GM23338 (cell line): ENCODE data around the gene PLEKHO1. TPM values are rescaled to one million over a fixed set of nuclear protein-coding genes. Genes with fewer than 3 reads are reported as not detected.

Experiments
- ATAC-seq: fragments of 200-7000 bp; cut with Tn5 transposase; 3 replicates; pipeline ENCODE4 v1.9.1; 2020
- DNase-seq: peaks from one replicate; pipeline ENCODE4 v3.0.0-alpha.2; 2015; ENCODE audit warnings: low spot score
- H2AFZ ChIP-seq: fragments of 200-600 bp; sonication (generic); 2 replicates; pipeline ENCODE4 v1.8.0; 2016; ENCODE audit warnings: antibody characterized with exemption, mild to moderate bottlenecking, moderate library complexity
- H3F3A ChIP-seq: fragments of 200-600 bp; sonication (generic); replicated peaks from 2 replicates; pipeline ENCODE4 v1.8.0; 2017; ENCODE audit warnings: antibody characterized with exemption, mixed run types, low read depth
- H3K27ac ChIP-seq: fragments of 200-600 bp; sonication (generic); 2 replicates; pipeline ENCODE4 v1.6.1; 2016; ENCODE audit warnings: low read depth
- H3K27me3 ChIP-seq: fragments of 200-600 bp; sonication (generic); 2 replicates; pipeline ENCODE4 v1.8.0; 2016; ENCODE audit warnings: mild to moderate bottlenecking, mixed run types, moderate library complexity; ENCODE audit not compliant: insufficient read depth
- H3K36me3 ChIP-seq: fragments of 200-600 bp; sonication (generic); 2 replicates; pipeline ENCODE4 v1.8.0; 2016; ENCODE audit warnings: mild to moderate bottlenecking; ENCODE audit not compliant: insufficient read depth
- H3K4me1 ChIP-seq: fragments of 200-600 bp; sonication (generic); 2 replicates; pipeline ENCODE4 v1.8.0; 2016; ENCODE audit warnings: mild to moderate bottlenecking, moderate library complexity; ENCODE audit not compliant: insufficient read depth
- H3K4me2 ChIP-seq: fragments of 200-600 bp; sonication (generic); 2 replicates; pipeline ENCODE4 v1.7.1; 2017; ENCODE audit warnings: mixed run types
- H3K4me3 ChIP-seq: fragments of 200-600 bp; sonication (generic); 2 replicates; pipeline ENCODE4 v1.6.1; 2016; ENCODE audit warnings: mixed run types
- H3K79me2 ChIP-seq: fragments of 200-600 bp; sonication (generic); replicated peaks from 2 replicates; pipeline ENCODE4 v1.8.0; 2017; ENCODE audit warnings: mild to moderate bottlenecking; ENCODE audit not compliant: insufficient read depth
- H3K9me2 ChIP-seq: fragments of 200-600 bp; sonication (generic); 2 replicates; pipeline ENCODE4 v1.8.0; 2017; ENCODE audit not compliant: insufficient read depth
- H4K20me1 ChIP-seq: fragments of 200-600 bp; sonication (generic); replicated peaks from 2 replicates; pipeline ENCODE4 v1.8.0; 2017; ENCODE audit warnings: mild to moderate bottlenecking; ENCODE audit not compliant: insufficient read depth
- H3K27ac Mint-ChIP-seq: 2 replicates; pipeline ENCODE4 v1.8.0; 2020; ENCODE audit warnings: inconsistent platforms, mild to moderate bottlenecking, moderate library complexity, mixed read lengths
- H3K27me3 Mint-ChIP-seq: 3 replicates; pipeline ENCODE4 v1.8.0; 2022; ENCODE audit warnings: low read depth, mild to moderate bottlenecking, moderate library complexity, mixed read lengths, inconsistent platforms; ENCODE audit not compliant: insufficient read depth, poor library complexity
- H3K36me3 Mint-ChIP-seq: 3 replicates; pipeline ENCODE4 v1.8.0; 2021; ENCODE audit warnings: low read depth, mild to moderate bottlenecking, inconsistent platforms, moderate library complexity, mixed read lengths
- H3K4me1 Mint-ChIP-seq: 3 replicates; pipeline ENCODE4 v1.8.0; 2020; ENCODE audit warnings: mild to moderate bottlenecking, inconsistent platforms, mixed read lengths
- H3K4me3 Mint-ChIP-seq: 3 replicates; pipeline ENCODE4 v1.8.0; 2021; ENCODE audit warnings: moderate library complexity, mild to moderate bottlenecking, inconsistent platforms, mixed read lengths
- H3K9me3 Mint-ChIP-seq: 3 replicates; pipeline ENCODE4 v1.8.0; 2020; ENCODE audit warnings: moderate library complexity, mild to moderate bottlenecking, inconsistent platforms, mixed read lengths
- CREB1 ChIP-seq: fragments of 250-450 bp; sonication (Bioruptor Pico); IDR thresholded peaks from 2 replicates; pipeline ENCODE4 v1.5.0; 2020; ENCODE audit warnings: low read depth, mild to moderate bottlenecking, moderate library complexity
- ETS1 ChIP-seq: IDR thresholded peaks from 2 replicates; pipeline ENCODE4 v1.6.1; 2016; ENCODE audit warnings: antibody characterized with exemption
- EZH2 ChIP-seq: fragments of 200-600 bp; sonication (generic); IDR thresholded peaks from one replicate; pipeline ENCODE4 v1.8.0; 2017; ENCODE audit warnings: antibody characterized with exemption, mild to moderate bottlenecking, low read depth; ENCODE audit not compliant: unreplicated experiment
- EZH2phosphoT487 ChIP-seq: fragments of 200-600 bp; sonication (generic); IDR thresholded peaks from one replicate; pipeline ENCODE4 v1.8.1; 2018; ENCODE audit warnings: antibody characterized with exemption; ENCODE audit not compliant: unreplicated experiment
- JUNB ChIP-seq: IDR thresholded peaks from one replicate; pipeline ENCODE4 v1.6.1; 2016; ENCODE audit warnings: antibody characterized with exemption; ENCODE audit not compliant: unreplicated experiment
- NANOG ChIP-seq: IDR thresholded peaks from 2 replicates; pipeline ENCODE4 v1.6.1; 2016; ENCODE audit warnings: antibody characterized with exemption, borderline replicate concordance
- POLR2AphosphoS5 ChIP-seq: IDR thresholded peaks from 2 replicates; pipeline ENCODE4 v1.6.1; 2016; ENCODE audit warnings: antibody characterized with exemption, low read depth
- REST ChIP-seq: IDR thresholded peaks from one replicate; pipeline ENCODE4 v1.6.1; 2018; ENCODE audit warnings: antibody characterized with exemption; ENCODE audit not compliant: unreplicated experiment
- STAT1 ChIP-seq: IDR thresholded peaks from one replicate; pipeline ENCODE4 v1.6.1; 2016; ENCODE audit warnings: antibody characterized with exemption; ENCODE audit not compliant: unreplicated experiment
- ZNF114 ChIP-seq: fragments of 250-450 bp; sonication (Bioruptor Pico); IDR thresholded peaks from 2 replicates; pipeline ENCODE4 v1.5.0; 2020; ENCODE audit warnings: mild to moderate bottlenecking, moderate library complexity
- ZNF331 ChIP-seq: fragments of 250-450 bp; sonication (Bioruptor Pico); IDR thresholded peaks from 2 replicates; pipeline ENCODE4 v1.5.0; 2020; ENCODE audit warnings: low read depth, mild to moderate bottlenecking, moderate library complexity
- ZNF462 ChIP-seq: fragments of 250-450 bp; sonication (Bioruptor Pico); IDR thresholded peaks from 2 replicates; pipeline ENCODE4 v1.5.0; 2020; ENCODE audit warnings: mild to moderate bottlenecking, moderate library complexity
- polyA plus RNA-seq: library from polyadenylated mRNA; unstranded; fragments of >200 nt; fragmentation: Nextera tagmentation; extraction: Ambion mirVana; gene quantifications from 2 replicates; pipeline ENCODE4 v1.2.1, GENCODE V29; 2016
- total RNA-seq: library from RNA; depleted of rRNA; stranded (reverse); fragments of >200 nt; shearing (Covaris generic); gene quantifications from 2 replicates; pipeline ENCODE4 v1.2.3, GENCODE V29; 2014
- TF ChIP-seq, protein P1 (sequence below), 2 experiments: fragments of 200-600 bp in 1 of 2; sonication (generic) in 1 of 2; conservative IDR thresholded peaks; 2 replicates each; pipeline versions ENCODE4 v1.5.1 to v1.6.1; 2016 to 2017; ENCODE audit warnings: antibody characterized with exemption in 2 of 2, low read depth in 2 of 2, mild to moderate bottlenecking in 2 of 2, moderate library complexity in 1 of 2

The PLEKHO1 gene
- total and polyA plus RNA-seq, 2 experiments from 2014 or later: 34.3 to 36.7 TPM

- Histone ChIP-seq H2AFZ (no peak overlapping the region), H3K79me2 (no peaks in the 10 kb centered on the region), H3F3A (no peaks in the 10 kb centered on the region), H4K20me1 (no peaks in the 10 kb centered on the region), H3K4me2 (no peak overlapping the region), H3K36me3 (no peaks in the 10 kb centered on the region), H3K4me1 (no peaks in the 10 kb centered on the region), H3K4me3 (no peak overlapping the region), H3K27ac (no peak overlapping the region), H3K9me2 (no peaks in the 10 kb centered on the region), H3K27me3 (no peaks in the 10 kb centered on the region)
- TF ChIP-seq CREB1 (CRISPR knock-in tag) (no peak), ZNF331 (CRISPR knock-in tag) (no peak), EZH2 (no peak), NANOG (no peak), STAT1 (no peak), EZH2phosphoT487 (no peak), ZNF462 (CRISPR knock-in tag) (no peak), ZNF114 (CRISPR knock-in tag) (no peak), REST (no peak), ETS1 (no peak), JUNB (no peak), POLR2AphosphoS5 (no peak)
- TF ChIP-seq, protein P1, sequence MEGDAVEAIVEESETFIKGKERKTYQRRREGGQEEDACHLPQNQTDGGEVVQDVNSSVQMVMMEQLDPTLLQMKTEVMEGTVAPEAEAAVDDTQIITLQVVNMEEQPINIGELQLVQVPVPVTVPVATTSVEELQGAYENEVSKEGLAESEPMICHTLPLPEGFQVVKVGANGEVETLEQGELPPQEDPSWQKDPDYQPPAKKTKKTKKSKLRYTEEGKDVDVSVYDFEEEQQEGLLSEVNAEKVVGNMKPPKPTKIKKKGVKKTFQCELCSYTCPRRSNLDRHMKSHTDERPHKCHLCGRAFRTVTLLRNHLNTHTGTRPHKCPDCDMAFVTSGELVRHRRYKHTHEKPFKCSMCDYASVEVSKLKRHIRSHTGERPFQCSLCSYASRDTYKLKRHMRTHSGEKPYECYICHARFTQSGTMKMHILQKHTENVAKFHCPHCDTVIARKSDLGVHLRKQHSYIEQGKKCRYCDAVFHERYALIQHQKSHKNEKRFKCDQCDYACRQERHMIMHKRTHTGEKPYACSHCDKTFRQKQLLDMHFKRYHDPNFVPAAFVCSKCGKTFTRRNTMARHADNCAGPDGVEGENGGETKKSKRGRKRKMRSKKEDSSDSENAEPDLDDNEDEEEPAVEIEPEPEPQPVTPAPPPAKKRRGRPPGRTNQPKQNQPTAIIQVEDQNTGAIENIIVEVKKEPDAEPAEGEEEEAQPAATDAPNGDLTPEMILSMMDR (conservative IDR thresholded peaks at IDR 0.05; ENCODE audit: low read depth in 2 of 2): no peak
- ATAC-seq: no peak
- H3K36me3 Mint-ChIP-seq: no peaks in the 10 kb centered on the region
- H3K9me3 Mint-ChIP-seq: no peaks in the 10 kb centered on the region
- no peaks in the 10 kb centered on the region for H3K27me3 Mint-ChIP-seq
- no peak overlapping the region for H3K4me3 Mint-ChIP-seq
- no peaks in the 10 kb centered on the region for H3K4me1 Mint-ChIP-seq
- H3K27ac Mint-ChIP-seq: no peak overlapping the region
- no peak for DNase-seq
Observed at GRCh38 chr1:150134537-150134936, 15.2 kb upstream of the PLEKHO1 start.
